GM18909 (cell line): ENCODE results near the gene CCHCR1.
"Not testable (repeated sequence)": the region's sequence is repeated elsewhere in the genome, so short reads cannot be mapped to it uniquely, and the experiment has no call there.

Experiments
- ATAC-seq: cut with Tn5 transposase; IDR thresholded peaks from one replicate; pipeline ENCODE4 v1.9.1; 2021; ENCODE audit warnings: mild to moderate bottlenecking; ENCODE audit not compliant: unreplicated experiment, poor library complexity

The CCHCR1 gene

DNA sequence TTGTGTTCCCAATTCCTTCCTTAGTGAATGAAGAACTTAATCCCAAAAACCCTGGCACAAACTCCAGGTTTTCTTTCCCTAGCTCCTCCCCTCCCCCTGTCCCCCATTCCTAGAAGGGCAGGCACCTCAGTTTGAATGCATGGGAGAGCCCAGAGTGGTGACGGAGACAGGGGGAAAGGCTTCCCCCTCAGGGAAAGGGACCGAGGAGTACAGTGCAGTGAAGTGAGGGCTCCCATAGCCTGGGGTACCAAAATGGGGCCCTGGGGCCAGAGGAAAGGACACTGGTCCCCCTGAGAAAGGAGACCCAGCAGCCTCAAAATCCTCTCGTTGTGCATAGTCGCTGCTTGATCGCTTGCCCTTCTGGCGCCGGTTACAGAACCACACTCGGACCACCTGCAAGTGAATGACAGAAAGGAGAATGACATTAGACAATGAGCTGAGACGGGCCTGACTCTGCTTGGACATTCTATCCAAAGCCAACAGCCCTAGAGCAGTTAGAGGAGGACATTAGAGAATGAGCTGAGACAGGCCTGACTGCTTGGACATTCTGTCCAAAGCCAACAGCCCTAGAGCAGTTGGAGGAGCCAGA lies 7.0 kb upstream of the CCHCR1 start:
- ATAC-seq = not testable (repeated sequence)

DNA sequence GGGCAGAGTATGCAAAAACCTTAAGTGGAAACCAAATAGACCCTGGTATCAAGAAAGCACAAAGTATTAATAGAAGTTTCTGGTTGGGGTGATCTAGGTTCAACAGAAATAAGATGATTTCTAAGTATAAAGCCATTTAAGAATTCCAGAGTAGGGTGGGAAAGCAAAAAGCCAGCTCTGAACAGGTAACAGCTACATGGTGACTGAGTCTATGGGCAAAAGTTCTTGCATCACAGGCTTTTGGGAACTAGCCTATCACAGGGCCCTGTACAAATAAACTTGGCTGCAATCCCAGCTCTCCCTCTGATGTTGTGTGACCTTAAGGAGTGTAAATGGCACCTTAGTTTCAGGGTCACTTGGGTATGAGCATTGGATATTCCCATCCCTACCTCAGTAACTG lies 6.3 kb upstream of the CCHCR1 start:
- no peak for ATAC-seq

DNA sequence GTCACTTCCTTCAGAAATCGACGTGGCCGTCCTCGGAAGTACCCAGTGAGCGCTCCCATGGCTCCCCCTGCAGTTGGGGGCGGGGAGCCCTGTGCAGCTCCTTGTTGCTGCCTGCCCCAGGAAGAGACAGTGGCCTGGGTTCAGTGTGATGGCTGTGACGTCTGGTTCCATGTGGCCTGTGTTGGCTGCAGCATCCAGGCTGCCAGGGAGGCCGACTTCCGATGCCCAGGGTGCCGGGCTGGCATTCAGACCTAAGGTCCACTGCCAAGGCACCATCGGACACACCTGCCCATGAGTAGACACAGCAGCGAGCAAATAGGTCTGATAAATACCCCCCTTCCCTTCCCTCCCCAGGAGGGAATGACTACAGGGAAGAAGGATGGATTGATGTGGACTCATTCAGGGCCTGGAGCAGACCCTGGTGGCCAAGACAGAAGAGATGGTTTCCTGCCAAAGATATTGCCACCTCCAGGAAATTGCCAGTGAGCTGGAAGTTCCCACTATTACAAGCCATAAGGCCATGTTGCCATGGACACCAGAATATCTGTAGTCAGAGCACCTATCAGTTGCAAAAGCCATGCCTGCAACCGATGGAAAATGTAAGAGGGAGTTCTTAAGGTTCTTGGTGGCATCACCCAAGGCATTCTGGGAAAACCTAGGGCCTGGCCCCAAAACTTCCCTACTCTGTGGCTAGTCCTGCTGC lies 5.0 kb upstream of the CCHCR1 start:
- ATAC-seq = no peak

DNA sequence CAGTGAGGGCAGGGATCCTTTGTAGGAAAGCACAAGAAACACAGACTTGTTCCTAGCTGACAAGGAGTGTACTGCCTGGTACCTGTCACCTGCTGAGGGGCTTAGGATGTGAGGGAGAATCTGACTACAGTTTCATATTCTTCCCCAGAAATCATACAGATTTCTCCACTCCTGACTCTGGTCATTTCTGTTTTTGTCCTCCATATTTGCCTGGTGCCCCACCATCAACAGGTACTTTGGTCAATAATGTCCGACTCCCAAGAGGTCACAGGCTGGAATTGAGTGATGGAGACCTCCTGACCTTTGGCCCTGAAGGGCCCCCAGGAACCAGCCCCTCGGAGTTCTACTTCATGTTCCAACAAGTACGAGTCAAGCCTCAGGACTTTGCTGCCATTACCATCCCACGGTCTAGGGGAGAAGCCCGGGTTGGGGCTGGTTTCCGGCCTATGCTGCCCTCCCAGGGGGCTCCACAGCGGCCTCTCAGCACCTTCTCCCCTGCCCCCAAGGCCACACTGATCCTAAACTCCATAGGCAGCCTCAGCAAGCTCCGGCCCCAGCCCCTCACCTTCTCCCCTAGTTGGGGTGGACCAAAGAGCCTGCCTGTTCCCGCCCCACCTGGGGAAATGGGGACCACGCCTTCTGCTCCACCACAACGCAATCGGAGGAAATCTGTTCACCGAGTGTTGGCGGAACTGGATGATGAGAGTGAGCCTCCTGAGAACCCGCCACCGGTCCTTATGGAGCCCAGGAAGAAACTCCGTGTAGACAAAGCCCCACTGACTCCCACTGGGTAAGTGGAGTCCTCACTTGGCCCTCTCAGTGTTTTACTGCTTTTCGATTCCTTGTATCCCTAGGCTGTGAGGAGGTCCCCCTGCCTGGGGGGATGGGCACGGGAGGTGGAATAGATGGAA lies 3.9 kb upstream of the CCHCR1 start:
- ATAC-seq = no peak

GRCh38 chr6:31158863-31159855 lies 1.6 kb upstream of the CCHCR1 start:
- peak; percentile 14 for ATAC-seq

- ATAC-seq = peak; percentile 84
These were observed 699 bp upstream of the CCHCR1 start, which contains the start of gene TCF19 for GRCh38 chr6:31158140-31158862. TSS of gene TCF19 (plus strand) at chr6:31158589. CDS start at chr6:31159470, 881 bp downstream.

- no peak for ATAC-seq
These were observed 961 bp downstream of the CCHCR1 start for GRCh38 chr6:31156641-31157040.

DNA sequence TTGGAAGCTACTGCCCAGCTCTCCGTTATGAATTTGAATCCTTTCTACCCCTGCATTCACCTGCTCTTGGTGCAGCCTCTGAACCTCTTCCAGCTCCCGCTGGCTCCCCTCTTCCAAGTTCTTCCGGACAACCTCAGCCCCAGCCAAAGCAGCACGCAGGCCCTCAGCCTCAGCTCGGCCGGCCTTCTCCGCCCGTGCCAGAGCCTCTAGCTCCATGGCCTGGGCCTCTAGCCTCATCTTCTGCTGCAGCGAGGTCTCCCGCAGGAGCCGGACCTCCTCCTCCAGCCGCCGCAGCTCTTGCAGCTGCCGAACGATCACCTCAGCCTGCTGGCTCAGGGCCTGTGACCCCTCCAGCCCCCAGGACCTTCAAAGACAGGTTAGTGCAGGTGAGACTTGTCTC lies 3.2 kb downstream of the CCHCR1 start:
- ATAC-seq = no peak

DNA sequence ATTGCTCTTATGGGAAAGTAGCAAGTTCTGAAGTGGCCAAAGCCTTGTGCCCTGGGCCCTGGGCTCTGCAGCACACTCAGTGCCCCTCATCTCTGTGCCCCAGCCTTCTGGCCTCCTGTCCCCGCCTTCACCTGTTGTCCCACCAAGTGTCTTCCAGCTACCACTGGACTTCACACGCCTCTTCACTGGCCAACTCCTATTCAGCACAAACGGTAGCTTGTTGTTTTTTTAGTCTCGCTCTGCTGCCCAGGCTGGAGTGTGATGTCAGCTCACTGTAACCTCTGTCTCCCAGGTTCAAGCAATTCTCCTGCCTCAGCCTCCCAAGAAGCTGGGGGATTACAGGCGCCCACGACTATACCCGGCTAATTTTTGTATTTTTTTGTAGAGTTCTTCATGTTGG lies 4.8 kb downstream of the CCHCR1 start:
- ATAC-seq = no peak

- ATAC-seq = no peak
These were observed 7.7 kb downstream of the CCHCR1 start for GRCh38 chr6:31149827-31150447.

DNA sequence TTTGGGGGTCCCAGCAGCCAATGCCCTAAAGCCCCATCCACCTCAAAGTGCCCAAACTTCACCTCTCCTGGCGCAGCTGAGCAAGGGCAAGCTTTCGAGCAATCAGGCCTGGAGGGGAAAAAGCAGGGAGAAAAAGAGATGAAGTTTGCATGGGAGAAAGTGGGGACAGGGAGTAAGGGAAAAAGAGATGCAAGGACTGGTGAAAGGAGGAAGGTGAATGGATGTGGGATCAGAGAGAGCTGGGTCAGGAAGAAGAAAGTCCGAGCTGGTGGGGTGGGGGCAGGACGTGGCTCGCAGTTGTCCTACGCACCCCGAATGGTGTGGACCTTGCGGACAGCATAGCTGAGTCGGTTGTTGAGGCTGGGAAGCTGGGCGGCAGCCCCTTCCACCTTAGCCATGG lies 12.2 kb downstream of the CCHCR1 start:
- no peak for ATAC-seq

DNA sequence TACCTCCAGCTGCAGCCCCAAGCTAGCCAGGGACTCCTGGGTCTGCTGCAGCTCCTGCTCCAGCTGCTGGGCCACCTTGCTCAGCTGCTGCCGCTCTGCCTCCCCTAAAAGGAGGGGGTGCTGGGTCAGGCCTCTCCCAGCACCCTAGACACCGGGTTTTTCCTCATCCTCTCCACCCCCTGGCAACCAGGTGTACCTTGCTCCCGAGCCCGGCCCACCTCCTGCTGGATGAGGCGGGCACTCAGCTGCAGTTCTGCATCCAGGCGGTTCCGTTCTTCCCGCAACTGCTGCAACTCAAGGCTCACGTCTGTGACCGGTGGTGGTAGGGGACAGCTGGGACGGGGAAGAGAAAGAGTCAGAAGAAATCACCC lies 12.6 kb downstream of the CCHCR1 start:
- no peak for ATAC-seq

- no peak for ATAC-seq
These were observed 13.2 kb downstream of the CCHCR1 start for GRCh38 chr6:31144296-31144969.

DNA sequence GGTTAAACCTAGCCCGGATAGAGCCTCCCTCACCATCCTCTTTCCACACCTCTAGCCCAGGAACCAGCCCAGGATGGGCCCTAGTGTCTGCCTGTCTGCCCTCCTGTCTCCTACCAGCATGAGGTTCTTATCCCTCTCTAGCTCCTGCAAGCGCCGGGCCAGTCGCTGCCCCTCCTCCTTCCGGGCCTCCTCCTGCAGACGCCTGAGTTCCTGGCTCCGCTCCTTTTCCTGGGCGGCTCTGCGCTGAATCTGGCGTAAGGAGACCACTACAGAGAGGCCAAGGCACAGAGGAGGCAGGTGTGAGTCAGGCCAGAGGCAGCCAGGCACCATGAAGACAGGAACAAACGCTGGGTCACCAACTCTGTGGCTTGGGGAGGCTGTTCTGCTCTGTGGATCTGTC lies 14.5 kb downstream of the CCHCR1 start:
- ATAC-seq = no peak

DNA sequence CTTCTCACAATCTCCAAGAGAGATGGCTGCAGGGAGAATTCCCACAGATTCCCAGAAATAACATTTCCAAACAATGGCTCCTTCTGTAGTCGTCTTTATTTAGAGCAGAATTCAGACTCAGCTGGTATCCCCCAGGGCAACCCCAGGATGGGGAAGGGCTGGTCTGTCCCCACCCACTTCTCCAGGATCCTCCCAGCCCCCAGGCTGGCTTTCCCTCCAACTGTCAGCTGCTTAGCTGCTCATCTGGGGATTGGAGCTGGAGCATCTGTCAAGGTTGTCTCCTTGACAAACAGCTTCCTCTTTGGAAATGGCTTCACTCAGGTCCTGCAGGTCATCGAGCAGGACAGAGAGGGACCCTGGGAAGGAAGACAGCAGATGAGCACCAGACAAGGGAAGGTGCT lies 15.2 kb downstream of the CCHCR1 start:
- no peak for ATAC-seq

- no peak for ATAC-seq
These were observed 17.0 kb downstream of the CCHCR1 start for GRCh38 chr6:31140643-31141042.

DNA sequence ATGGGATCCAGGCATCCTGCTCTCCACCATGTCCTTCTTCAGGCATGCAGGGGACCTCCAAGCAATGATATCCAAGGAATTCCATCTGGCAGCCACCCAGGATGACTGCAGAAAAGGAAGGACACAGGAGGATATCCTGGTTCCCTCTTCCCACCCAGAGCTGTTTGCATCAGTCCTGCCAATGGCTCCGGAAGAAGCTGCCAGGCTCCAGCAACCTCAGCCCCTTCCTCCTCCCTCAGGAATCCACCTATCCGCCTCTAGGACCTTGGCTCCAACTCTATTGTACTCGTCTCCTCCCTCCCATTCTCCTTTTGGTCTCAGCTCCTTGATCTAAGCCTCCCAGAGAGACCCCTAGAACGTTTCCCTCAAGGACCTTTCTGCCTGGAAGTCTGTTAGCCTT lies 18.0 kb downstream of the CCHCR1 start:
- ATAC-seq = no peak

- ATAC-seq = no peak
These were observed 18.6 kb downstream of the CCHCR1 start, which contains the start of gene PSORS1C2 for GRCh38 chr6:31138982-31139381. TSS of gene PSORS1C2 (minus strand) at chr6:31139066. CDS start at chr6:31139026, 40 bp downstream.
